K562 (cell line): Measurements from ENCODE around the gene PTCH2. TPM values are rescaled to one million over a fixed set of nuclear protein-coding genes. Genes with fewer than 3 reads are reported as not detected.
A peak's percentile ranks its signal among the peaks of the same experiment; 100 is the strongest.

Experiments used
- ATF7 ChIP-seq: fragments of 450-650 bp; IDR thresholded peaks from 2 replicates; pipeline ENCODE4 v1.7.1; 2014; ENCODE audit warnings: mild to moderate bottlenecking, moderate library complexity
- BDP1 ChIP-seq: IDR thresholded peaks from 3 replicates; pipeline ENCODE4 v1.6.1; 2011; ENCODE audit not compliant: insufficient read length, insufficient read depth
- CAMTA2 ChIP-seq: fragments of 250-450 bp; sonication (Bioruptor Pico); conservative IDR thresholded peaks from 2 replicates; pipeline ENCODE4 v1.5.1; 2022
- CBX8 ChIP-seq: fragments of 200-600 bp; sonication (generic); IDR thresholded peaks from 2 replicates; pipeline ENCODE4 v1.6.1; 2012; ENCODE audit warnings: borderline replicate concordance, mixed run types, low read depth, mild to moderate bottlenecking, moderate library complexity, mixed read lengths, low read length, control low read depth, inconsistent platforms; ENCODE audit not compliant: poor library complexity, severe bottlenecking; ENCODE audit errors: extremely low read depth
- CREM ChIP-seq: IDR thresholded peaks from 2 replicates; pipeline ENCODE4 v1.6.1; 2014; ENCODE audit warnings: antibody characterized with exemption, low read depth
- FOXJ2 ChIP-seq: fragments of 200-800 bp; sonication (Bioruptor generic); IDR thresholded peaks from 2 replicates; pipeline ENCODE4 v1.6.1; 2016; ENCODE audit warnings: missing genetic modification characterization, missing compliant biosample characterization
- MCM7 ChIP-seq, 2 experiments: fragments of 450-650 bp; IDR thresholded peaks; 2 replicates each; pipeline ENCODE4 v1.6.1; 2016 to 2018
- MTA1 ChIP-seq: fragments of 450-650 bp; IDR thresholded peaks from 2 replicates; pipeline ENCODE4 v1.6.1; 2017; ENCODE audit warnings: borderline replicate concordance
- POLR2G ChIP-seq: fragments of 200-400 bp; formaldehyde crosslinking; IDR thresholded peaks from 2 replicates; pipeline ENCODE4 v1.6.1; 2017; ENCODE audit warnings: low read depth, mild to moderate bottlenecking, antibody characterized with exemption, low read length, moderate library complexity
- PYGO2 ChIP-seq: fragments of 450-650 bp; IDR thresholded peaks from 2 replicates; pipeline ENCODE4 v1.6.1; 2016; ENCODE audit warnings: mild to moderate bottlenecking, missing genetic modification characterization, moderate library complexity, missing compliant biosample characterization
- RBM22 ChIP-seq: fragments of 200-400 bp; formaldehyde crosslinking; IDR thresholded peaks from 2 replicates; pipeline ENCODE4 v1.6.1; 2018; ENCODE audit warnings: low read length, low read depth; ENCODE audit not compliant: poor library complexity, severe bottlenecking
- RFX5 ChIP-seq: IDR thresholded peaks from 2 replicates; pipeline ENCODE4 v1.6.1; 2011; ENCODE audit warnings: low read depth, mild to moderate bottlenecking, improper control_type of control experiment, low read length
- RHOXF2B ChIP-seq: fragments of 250-450 bp; sonication (Bioruptor Pico); conservative IDR thresholded peaks from 2 replicates; pipeline ENCODE4 v1.5.1; 2021
- SNIP1 ChIP-seq: fragments of 450-650 bp; IDR thresholded peaks from 2 replicates; pipeline ENCODE4 v1.7.1; 2017; ENCODE audit warnings: low read depth, mild to moderate bottlenecking
- TCF7 ChIP-seq: sonication (generic); IDR thresholded peaks from 2 replicates; pipeline ENCODE4 v1.6.1; 2016; ENCODE audit warnings: antibody characterized with exemption, borderline replicate concordance
- ZNF174 ChIP-seq: fragments of 250-450 bp; sonication (Bioruptor Pico); IDR thresholded peaks from 2 replicates; pipeline ENCODE4 v1.4.0; 2020; ENCODE audit warnings: mild to moderate bottlenecking
- ZZZ3 ChIP-seq: fragments of 450-650 bp; IDR thresholded peaks from 2 replicates; pipeline ENCODE4 v1.6.1; 2016; ENCODE audit warnings: antibody characterized with exemption, mild to moderate bottlenecking, moderate library complexity
- polyA plus RNA-seq, 8 experiments: library from polyadenylated mRNA; depleted of rRNA in 4 of 8; stranded (reverse) in 5 of 8; unstranded in 3 of 8; fragments of >200 nt; fragmentation: Nextera tagmentation in 2 of 8; fragmentation: Illumina TruSeq in 1 of 8; extraction: Ambion mirVana in 2 of 8; extraction: Trizol in 1 of 8; gene quantifications; 2 replicates each; pipeline versions ENCODE4 v1.2.1 to v1.2.3, GENCODE V29; 2011 to 2014; ENCODE audit warnings: inconsistent platforms in 1 of 8, missing spikeins in 1 of 8
- total RNA-seq, 7 experiments: library from RNA; depleted of rRNA in 6 of 7; stranded (reverse); fragments of >200 nt in 6 of 7; fragmentation: Illumina TruSeq in 2 of 7; extraction: Trizol in 2 of 7; gene quantifications; 2 replicates each; pipeline versions ENCODE4 v1.2.1 to v1.2.3, GENCODE V29; 2011 to 2021; ENCODE audit warnings: low replicate concordance in 1 of 7
- TF ChIP-seq, protein P1 (sequence below): sonication (generic); formaldehyde crosslinking; IDR thresholded peaks from 2 replicates; pipeline ENCODE4 v1.8.0; 2022; ENCODE audit warnings: mild to moderate bottlenecking, low read depth, missing genetic modification reagents
- TF ChIP-seq, protein P2 (sequence below): sonication (generic); formaldehyde crosslinking; IDR thresholded peaks from 2 replicates; pipeline ENCODE4 v1.8.1; 2022; ENCODE audit warnings: missing genetic modification reagents
- TF ChIP-seq, protein P3 (sequence below): fragments of 450-650 bp; IDR thresholded peaks from 2 replicates; pipeline ENCODE4 v1.6.1; 2017; ENCODE audit warnings: antibody characterized with exemption
- TF ChIP-seq, protein P4 (sequence below): fragments of 250-450 bp; sonication (Bioruptor Pico); IDR thresholded peaks from 2 replicates; pipeline ENCODE4 v1.9.0; 2021; ENCODE audit warnings: mild to moderate bottlenecking

Gene PTCH2
- total and polyA plus RNA-seq, 9 of the 15 experiments (the other 6 are each of a cell fraction or from before 2014, with no cell fraction given): 0.15 to 27.3 (median 0.48) TPM; not detected in 1

DNA sequence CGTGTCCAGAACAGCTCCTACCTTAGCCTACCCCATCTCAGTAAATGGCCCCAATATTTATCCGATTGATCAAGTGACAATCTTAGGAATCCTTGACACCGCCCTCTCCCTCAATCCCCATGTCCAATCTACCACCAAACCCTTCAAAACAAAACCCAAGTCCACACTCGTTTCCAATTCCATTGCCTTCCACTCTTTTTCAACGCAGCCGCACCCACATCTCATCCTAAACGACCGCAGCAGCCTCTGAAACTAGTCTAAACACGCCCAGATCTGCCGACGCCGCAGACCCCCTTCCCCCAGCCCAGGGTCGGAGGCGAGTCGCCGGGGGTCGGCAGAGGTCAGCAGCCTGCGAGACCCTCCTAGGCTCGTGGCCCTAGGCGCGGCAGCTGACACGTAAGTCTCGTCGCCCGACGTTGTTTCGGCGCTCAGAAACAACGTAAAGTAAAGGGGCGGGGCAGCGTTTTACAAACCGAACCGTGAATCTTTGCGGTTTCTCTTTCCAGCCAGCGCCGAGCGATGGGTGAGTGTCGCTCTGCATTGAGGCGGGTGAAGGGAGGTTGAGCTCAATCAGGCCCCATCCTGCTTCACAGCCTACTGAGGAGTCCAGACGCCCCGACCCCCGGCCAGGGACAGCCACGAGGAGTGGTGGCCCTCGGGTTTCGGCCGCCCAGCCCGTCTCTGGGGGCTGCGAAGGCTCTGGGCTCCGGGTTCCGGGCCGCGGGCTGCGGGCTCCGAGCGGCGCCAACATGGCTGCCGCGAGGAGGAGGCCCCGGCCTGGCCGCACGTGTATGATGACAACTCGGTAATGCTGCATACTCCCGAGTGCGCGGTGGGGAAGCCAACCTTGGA is 67.7 kb downstream of the PTCH2 start, which contains the start of gene RPS8 (continued):
- TF ChIP-seq, protein P1, sequence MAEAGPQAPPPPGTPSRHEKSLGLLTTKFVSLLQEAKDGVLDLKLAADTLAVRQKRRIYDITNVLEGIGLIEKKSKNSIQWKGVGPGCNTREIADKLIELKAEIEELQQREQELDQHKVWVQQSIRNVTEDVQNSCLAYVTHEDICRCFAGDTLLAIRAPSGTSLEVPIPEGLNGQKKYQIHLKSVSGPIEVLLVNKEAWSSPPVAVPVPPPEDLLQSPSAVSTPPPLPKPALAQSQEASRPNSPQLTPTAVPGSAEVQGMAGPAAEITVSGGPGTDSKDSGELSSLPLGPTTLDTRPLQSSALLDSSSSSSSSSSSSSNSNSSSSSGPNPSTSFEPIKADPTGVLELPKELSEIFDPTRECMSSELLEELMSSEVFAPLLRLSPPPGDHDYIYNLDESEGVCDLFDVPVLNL (CRISPR knock-in tag): peak; percentile 11; the same call in 1 of the 2 replicates
- TF ChIP-seq, protein P2, sequence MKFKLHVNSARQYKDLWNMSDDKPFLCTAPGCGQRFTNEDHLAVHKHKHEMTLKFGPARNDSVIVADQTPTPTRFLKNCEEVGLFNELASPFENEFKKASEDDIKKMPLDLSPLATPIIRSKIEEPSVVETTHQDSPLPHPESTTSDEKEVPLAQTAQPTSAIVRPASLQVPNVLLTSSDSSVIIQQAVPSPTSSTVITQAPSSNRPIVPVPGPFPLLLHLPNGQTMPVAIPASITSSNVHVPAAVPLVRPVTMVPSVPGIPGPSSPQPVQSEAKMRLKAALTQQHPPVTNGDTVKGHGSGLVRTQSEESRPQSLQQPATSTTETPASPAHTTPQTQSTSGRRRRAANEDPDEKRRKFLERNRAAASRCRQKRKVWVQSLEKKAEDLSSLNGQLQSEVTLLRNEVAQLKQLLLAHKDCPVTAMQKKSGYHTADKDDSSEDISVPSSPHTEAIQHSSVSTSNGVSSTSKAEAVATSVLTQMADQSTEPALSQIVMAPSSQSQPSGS (CRISPR knock-in tag): 0 out of 2 replicates have a peak, but pooled peaks have one; percentile 50
- peak; percentile 100 for TF ChIP-seq CREM
- peak; percentile 29; the same call in 1 of the 2 replicates for TF ChIP-seq SNIP1
- peak; percentile 97 for TF ChIP-seq ZZZ3
- TF ChIP-seq FOXJ2 (tag): peak; percentile 78; the same call in 1 of the 2 replicates
- 0 out of 2 replicates have a peak, but pooled peaks have one; percentile 36 for TF ChIP-seq TCF7
- TF ChIP-seq CBX8: no peak
- TF ChIP-seq, protein P3, sequence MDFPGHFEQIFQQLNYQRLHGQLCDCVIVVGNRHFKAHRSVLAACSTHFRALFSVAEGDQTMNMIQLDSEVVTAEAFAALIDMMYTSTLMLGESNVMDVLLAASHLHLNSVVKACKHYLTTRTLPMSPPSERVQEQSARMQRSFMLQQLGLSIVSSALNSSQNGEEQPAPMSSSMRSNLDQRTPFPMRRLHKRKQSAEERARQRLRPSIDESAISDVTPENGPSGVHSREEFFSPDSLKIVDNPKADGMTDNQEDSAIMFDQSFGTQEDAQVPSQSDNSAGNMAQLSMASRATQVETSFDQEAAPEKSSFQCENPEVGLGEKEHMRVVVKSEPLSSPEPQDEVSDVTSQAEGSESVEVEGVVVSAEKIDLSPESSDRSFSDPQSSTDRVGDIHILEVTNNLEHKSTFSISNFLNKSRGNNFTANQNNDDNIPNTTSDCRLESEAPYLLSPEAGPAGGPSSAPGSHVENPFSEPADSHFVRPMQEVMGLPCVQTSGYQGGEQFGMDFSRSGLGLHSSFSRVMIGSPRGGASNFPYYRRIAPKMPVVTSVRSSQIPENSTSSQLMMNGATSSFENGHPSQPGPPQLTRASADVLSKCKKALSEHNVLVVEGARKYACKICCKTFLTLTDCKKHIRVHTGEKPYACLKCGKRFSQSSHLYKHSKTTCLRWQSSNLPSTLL: peak; percentile 61; the same call in 1 of the 2 replicates
- TF ChIP-seq RBM22: peak; percentile 98
- TF ChIP-seq CAMTA2: no peak
- TF ChIP-seq BDP1: no peak
- peak; percentile 100 for TF ChIP-seq POLR2G
- peak; percentile 93 for TF ChIP-seq ATF7
- peak; percentile 100 for TF ChIP-seq MTA1
- TF ChIP-seq, protein P4, sequence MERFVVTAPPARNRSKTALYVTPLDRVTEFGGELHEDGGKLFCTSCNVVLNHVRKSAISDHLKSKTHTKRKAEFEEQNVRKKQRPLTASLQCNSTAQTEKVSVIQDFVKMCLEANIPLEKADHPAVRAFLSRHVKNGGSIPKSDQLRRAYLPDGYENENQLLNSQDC (CRISPR knock-in tag): no peak
- no peak for TF ChIP-seq RFX5
- TF ChIP-seq PYGO2 (tag): 0 out of 2 replicates have a peak, but pooled peaks have one; percentile 12
- TF ChIP-seq MCM7 (IDR thresholded peaks at IDR 0.05): peak in 1 of 2 experiments; percentile 89; a peak in 2 of 4 replicates
- TF ChIP-seq RHOXF2B (CRISPR knock-in tag): no peak; the same call in 1 of the 2 replicates
- TF ChIP-seq ZNF174 (CRISPR knock-in tag): no peak
